Measurements from ENCODE around the gene HNRNPF. TPM values are rescaled to one million over a fixed set of nuclear protein-coding genes. Genes with fewer than 3 reads are reported as not detected.

HNRNPF gene
- total and polyA plus RNA-seq, 2 of the 4 experiments (the other 2 are of a cell fraction): 169 to 207 TPM

DNA sequence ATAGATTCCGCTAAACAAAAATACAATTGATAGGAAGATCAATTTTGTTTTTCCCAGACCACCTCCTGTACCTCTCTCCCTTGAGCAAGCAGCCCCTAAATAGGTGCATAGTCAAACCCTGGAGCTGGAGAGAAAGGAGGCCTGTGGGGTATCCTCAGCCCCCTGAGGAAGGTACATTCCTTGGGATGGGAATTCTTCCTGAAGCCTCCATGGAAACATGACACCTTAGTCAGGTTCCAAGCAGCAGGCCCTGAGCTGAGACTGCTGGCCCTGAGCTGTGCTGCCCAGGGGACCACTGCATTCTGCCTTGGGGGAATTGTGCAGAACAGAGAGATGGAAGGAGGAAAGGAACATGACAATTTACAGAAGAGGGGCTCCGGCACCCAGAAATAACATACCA lies 7.4 kb downstream of the HNRNPF start:
- peak overlapping the region; percentile 13; the same call in 1 of the 2 replicates for H2AK5ac ChIP-seq (ENCODE audit: low read depth, low read length)
- peaks cover 93% of the 10 kb centered on the region for H4K20me1 ChIP-seq (ENCODE audit: insufficient read depth, low read length)
- H4K8ac ChIP-seq (ENCODE audit: low read depth in 2 of 2, low read length in 2 of 2): no peak overlapping the region
- H2BK5ac ChIP-seq (ENCODE audit: low read depth, low read length, poor library complexity, severe bottlenecking): no peak overlapping the region
- no peak overlapping the region; the same call in 1 of the 2 replicates for H3K4me2 ChIP-seq (ENCODE audit: low read depth, low read length)
- H2BK15ac ChIP-seq (ENCODE audit: low read depth, low read length): no peak overlapping the region
- ATAC-seq (ENCODE audit: low read depth): no peak
- H3K14ac ChIP-seq (replicated peaks; ENCODE audit: low read depth, low read length): no peak overlapping the region
- ChIA-PET CTCF (no interaction called here), POLR2A (ENCODE audit: unreplicated experiment) (no interaction called here)
- TF ChIP-seq MXI1 (IDR thresholded peaks at IDR 0.05; ENCODE audit: borderline replicate concordance, low read depth, low read length) (no peak), POLR2A (IDR thresholded peaks at IDR 0.05; ENCODE audit: low read depth, low read length) (no peak), FOS (IDR thresholded peaks at IDR 0.05; ENCODE audit: low read depth, low read length) (no peak), SMC3 (IDR thresholded peaks at IDR 0.05; ENCODE audit: low read depth, low read length) (no peak), RAD21 (IDR thresholded peaks at IDR 0.05; ENCODE audit: low read length) (no peak), NFE2L2 (IDR thresholded peaks at IDR 0.05; ENCODE audit: low read depth, low read length) (no peak), RFX5 (IDR thresholded peaks at IDR 0.05; ENCODE audit: low read depth, low read length) (no peak), CTCF (conservative IDR thresholded peaks at IDR 0.05; ENCODE audit: low read depth, low read length) (no peak), RCOR1 (IDR thresholded peaks at IDR 0.05; ENCODE audit: insufficient replicate concordance, low read length) (no peak), CEBPB (IDR thresholded peaks at IDR 0.05; ENCODE audit: low read depth, low read length) (no peak), USF2 (IDR thresholded peaks at IDR 0.05; ENCODE audit: low read depth, low read length) (no peak), CHD1 (IDR thresholded peaks at IDR 0.05; ENCODE audit: low read depth, low read length) (no peak), MAZ (IDR thresholded peaks at IDR 0.05; ENCODE audit: borderline replicate concordance, low read depth, low read length) (no peak), BHLHE40 (IDR thresholded peaks at IDR 0.05; ENCODE audit: low read depth, low read length) (no peak), MAFK (IDR thresholded peaks at IDR 0.05; ENCODE audit: low read depth, low read length) (no peak)
- TF ChIP-seq, protein P1, sequence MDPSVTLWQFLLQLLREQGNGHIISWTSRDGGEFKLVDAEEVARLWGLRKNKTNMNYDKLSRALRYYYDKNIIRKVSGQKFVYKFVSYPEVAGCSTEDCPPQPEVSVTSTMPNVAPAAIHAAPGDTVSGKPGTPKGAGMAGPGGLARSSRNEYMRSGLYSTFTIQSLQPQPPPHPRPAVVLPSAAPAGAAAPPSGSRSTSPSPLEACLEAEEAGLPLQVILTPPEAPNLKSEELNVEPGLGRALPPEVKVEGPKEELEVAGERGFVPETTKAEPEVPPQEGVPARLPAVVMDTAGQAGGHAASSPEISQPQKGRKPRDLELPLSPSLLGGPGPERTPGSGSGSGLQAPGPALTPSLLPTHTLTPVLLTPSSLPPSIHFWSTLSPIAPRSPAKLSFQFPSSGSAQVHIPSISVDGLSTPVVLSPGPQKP (IDR thresholded peaks at IDR 0.05; ENCODE audit: borderline replicate concordance, low read depth, low read length): no peak
- intact Hi-C loops (cut with micrococcal nuclease): no loop called here
- BruUV-seq (replicated peaks): no TSS peak
- no peak overlapping the region for H2BK20ac ChIP-seq (ENCODE audit: low read depth, low read length)
- no CpG with 5 or more reads among the region's 2 CpGs for WGBS, 2 experiments (ENCODE audit: extremely low coverage in 2 of 2, insufficient read length in 1 of 2)
- peaks cover 10% of the 10 kb centered on the region for H3K9me1 ChIP-seq (ENCODE audit: insufficient read depth, low read length)
- no peak overlapping the region for H2BK120ac ChIP-seq (ENCODE audit: low read depth, low read length)
- no peak overlapping the region for H3K18ac ChIP-seq (ENCODE audit: low read depth, low read length)
- H2AFZ ChIP-seq (replicated peaks; ENCODE audit: low read length, poor library complexity): no peak overlapping the region
- peaks cover 15% of the 10 kb centered on the region for H3K4me1 ChIP-seq (ENCODE audit: control insufficient read depth, insufficient read depth, low read length)
- in situ Hi-C loops (cut with MboI; ENCODE audit: low sequenced_read_pairs): loop anchor here (5.0 to 25.0 kb wide), 2 partner anchors 51 to 1586 kb away; partner anchors contain the start of gene DEPP1
- dilution Hi-C loops (cut with HindIII; ENCODE audit: low sequenced_read_pairs, unreplicated experiment): no loop called here
- peaks cover 2% of the 10 kb centered on the region; the same call in 1 of the 2 replicates for H3K36me3 ChIP-seq (ENCODE audit: control insufficient read depth, insufficient read depth, low read length)
- peak overlapping the region; percentile 44 for H2AK9ac ChIP-seq (replicated peaks; ENCODE audit: low read depth, low read length, poor library complexity)
- H3K27ac ChIP-seq (ENCODE audit: insufficient read depth, low read length): no peak overlapping the region
- H3K23ac ChIP-seq (ENCODE audit: low read depth, low read length): peak overlapping the region; percentile 45; the same call in 1 of the 2 replicates
- H4K5ac ChIP-seq (ENCODE audit: low read depth, low read length): no peak overlapping the region
- H3K4ac ChIP-seq (ENCODE audit: low read depth, low read length): no peak overlapping the region
- peaks cover 4 to 15% of the 10 kb centered on the region in 2 experiments; a peak in 2 of 4 replicates for H3K79me1 ChIP-seq (ENCODE audit: low read depth in 1 of 2, low read length in 2 of 2)
- H3K9me3 ChIP-seq (ENCODE audit: control insufficient read depth, insufficient read depth, low read length): no peaks in the 10 kb centered on the region
- no peak overlapping the region for H3K56ac ChIP-seq (ENCODE audit: extremely low read depth, insufficient read depth, low read length)
- H3K27me3 ChIP-seq (ENCODE audit: control insufficient read depth, insufficient read depth, low read length): no peaks in the 10 kb centered on the region
- H3K4me3 ChIP-seq (ENCODE audit: insufficient read depth, low read depth, low read length): no peak overlapping the region
- no peak overlapping the region for H4K91ac ChIP-seq (ENCODE audit: insufficient read depth, low read depth, low read length)
- no peak overlapping the region for H3K9ac ChIP-seq (ENCODE audit: low read depth, low read length)
- no peak for DNase-seq
